ENCODE data around the gene MIB1. TPM values are rescaled to one million over a fixed set of nuclear protein-coding genes. Genes with fewer than 3 reads are reported as not detected.
A peak's percentile ranks its signal among the peaks of the same experiment; 100 is the strongest.

Gene MIB1
- 10 to 100 TPM; 13.8 to 18.7 TPM for total RNA-seq

DNA sequence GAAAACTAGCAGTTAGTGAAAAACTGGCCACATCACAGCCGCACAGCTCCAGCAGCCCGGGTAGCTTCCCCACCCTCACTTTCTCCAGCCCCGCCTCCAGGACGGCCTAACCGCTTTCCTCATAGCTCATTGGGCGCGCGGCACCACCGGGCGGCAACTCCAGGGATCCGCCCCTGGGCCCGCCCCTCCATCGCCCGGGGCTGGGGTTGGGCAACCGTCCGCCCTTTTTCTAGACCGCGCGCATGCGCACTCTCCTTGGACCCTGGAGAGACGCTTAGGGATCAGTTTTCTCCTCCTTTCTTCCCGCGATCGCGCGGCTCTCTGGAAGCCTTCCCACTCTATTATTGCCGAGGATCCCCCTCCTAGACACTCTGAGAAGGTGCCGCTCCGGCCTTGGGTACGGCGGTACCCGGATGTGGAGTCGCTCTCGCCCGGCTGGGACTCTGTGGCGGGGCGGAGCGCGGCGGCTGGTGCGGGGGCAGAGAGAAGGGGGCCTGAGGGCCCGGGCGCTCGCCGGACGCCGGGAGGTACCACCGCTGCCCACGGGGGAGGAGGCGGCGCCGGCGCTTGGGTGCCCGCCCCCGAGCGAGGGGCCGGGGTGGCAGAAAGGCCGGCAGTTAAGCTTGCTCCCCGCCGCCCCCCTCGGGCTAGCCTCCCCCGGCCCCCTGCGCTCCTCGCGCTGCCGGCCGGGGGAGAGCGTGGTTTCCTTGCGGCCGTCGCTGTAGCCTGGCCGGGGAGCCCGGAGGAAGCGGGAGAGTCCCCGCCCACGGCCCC, at the start of gene MIB1:
TSS of gene MIB1 (plus strand) at position 255 of the 774 bp plus-strand sequence. CDS start 792 bp downstream, outside the sequence.
- Histone ChIP-seq H3K36me3 (replicated peaks in 1 of 2; ENCODE audit: insufficient read depth in 1 of 2, low read depth in 2 of 2) (no peaks in the 10 kb centered on the region), H3K27ac (peak within 1 kb of the TSS; percentile 91 to 98 (median 96)), H3K9me3 (no peaks in the 10 kb centered on the region), H3K4me1 (peaks cover 20% of the 10 kb centered on the region), H3K27me3 (no peaks in the 10 kb centered on the region), H3K4me3 (peak within 1 kb of the TSS; percentile 64 to 71)
- ATAC-seq (peak; percentile 98), DNase-seq (peak; percentile 98 to 99 (median 99))
- TF ChIP-seq POLR2A (IDR thresholded peaks at IDR 0.05), result peak; percentile 64 to 86 (median 85)
- peak in 2 of 7 experiments; percentile 6 to 7 for TF ChIP-seq CTCF (IDR thresholded peaks at IDR 0.05)
- intact Hi-C loops (cut with DNase I), result no loop called here
- 0% methylated on average over 10 to 71 of the region's 76 CpGs for WGBS, 2 donors

- Histone ChIP-seq H3K27ac (no peak overlapping the region), H3K27me3 (no peaks in the 10 kb centered on the region), H3K4me3 (no peak overlapping the region), H3K9me3 (no peaks in the 10 kb centered on the region), H3K36me3 (replicated peaks in 1 of 2; ENCODE audit: insufficient read depth in 1 of 2, low read depth in 2 of 2) (no peaks in the 10 kb centered on the region), H3K4me1 (no peaks in the 10 kb centered on the region)
- no peak for TF ChIP-seq POLR2A (IDR thresholded peaks at IDR 0.05)
- TF ChIP-seq CTCF (IDR thresholded peaks at IDR 0.05), result no peak
- DNase-seq, result no peak
- no peak for ATAC-seq
- intact Hi-C loops (cut with DNase I), result no loop called here
- WGBS, 2 donors, result 64 to 73% methylated on average over 2 of the region's 2 CpGs
Measured at GRCh38 chr18:21693322-21693721, 47.3 kb upstream of the MIB1 start.

GRCh38 chr18:21700528-21701075, 40.0 kb upstream of the MIB1 start:
- 89 to 95% methylated on average over 6 of the region's 6 CpGs for WGBS, 2 donors
- Histone ChIP-seq H3K4me3 (no peak overlapping the region), H3K27ac (no peak overlapping the region), H3K27me3 (no peaks in the 10 kb centered on the region), H3K9me3 (no peaks in the 10 kb centered on the region), H3K36me3 (replicated peaks in 1 of 2; ENCODE audit: insufficient read depth in 1 of 2, low read depth in 2 of 2) (peaks cover 0 to 2% of the 10 kb centered on the region in 2 donors), H3K4me1 (peaks cover 7% of the 10 kb centered on the region)
- DNase-seq (no peak), ATAC-seq (no peak)
- TF ChIP-seq CTCF (IDR thresholded peaks at IDR 0.05), result no peak
- TF ChIP-seq POLR2A (IDR thresholded peaks at IDR 0.05), result no peak
- intact Hi-C loops (cut with DNase I), result no loop called here

- no peaks in the 10 kb centered on the region for H3K9me3 ChIP-seq
- ATAC-seq (no peak), DNase-seq (no peak)
- no peak overlapping the region for H3K27ac ChIP-seq
- no peak for TF ChIP-seq POLR2A (IDR thresholded peaks at IDR 0.05)
- no peak for TF ChIP-seq CTCF (IDR thresholded peaks at IDR 0.05)
- H3K27me3 ChIP-seq, result no peaks in the 10 kb centered on the region
- peaks cover 7% of the 10 kb centered on the region for H3K4me1 ChIP-seq
- WGBS, 2 donors, result 88 to 96% methylated on average over 2 of the region's 2 CpGs
- intact Hi-C loops (cut with DNase I), result no loop called here
- H3K36me3 ChIP-seq (replicated peaks in 1 of 2; ENCODE audit: insufficient read depth in 1 of 2, low read depth in 2 of 2), result peaks cover 0 to 2% of the 10 kb centered on the region in 2 donors
- H3K4me3 ChIP-seq, result no peak overlapping the region
Measured at GRCh38 chr18:21701621-21702020, 39.0 kb upstream of the MIB1 start.

All from body of pancreas (tissue), 4 donors.